Endothelial cell of umbilical vein (primary cell): ENCODE results near the gene C2CD4D. TPM values are rescaled to one million over a fixed set of nuclear protein-coding genes. Genes with fewer than 3 reads are reported as not detected.
A peak's percentile ranks its signal among the peaks of the same experiment; 100 is the strongest.

Experiments used
- BruUV-seq: library from RNA; stranded (reverse); fragments of 400-500 nt; replicated peaks from 2 replicates; lab custom pipeline; 2021; lab: Mats Ljungman, UMichigan
- CTCF ChIA-PET: fragments of 300-600, 350-600 bp; sonication (Branson Sonifier 250); formaldehyde crosslinking; loops from one replicate; lab custom pipeline; 2021; ENCODE audit warnings: antibody characterized with exemption, inconsistent platforms; lab: Charles Lee
- POLR2A ChIA-PET: fragments of 300-600, 350-600 bp; sonication (Branson Sonifier 250); formaldehyde crosslinking; loops from one replicate; lab custom pipeline; 2021; ENCODE audit warnings: antibody characterized with exemption, inconsistent platforms; lab: Charles Lee
- DNase-seq: peaks from one replicate; pipeline ENCODE4 v3.0.0-alpha.2; 2011; ENCODE audit warnings: low read depth, low spot score
- FAIRE-seq: peaks from 2 replicates; lab custom pipeline; 2011; peaks lifted over from hg19 to GRCh38; lab: Jason Lieb, UNC
- H2AFZ ChIP-seq: 2 replicates; pipeline ENCODE4 v1.6.0; 2012; ENCODE audit warnings: low read depth, low read length, control low read depth, inconsistent platforms
- H3K27ac ChIP-seq: 2 replicates; pipeline ENCODE4 v1.5.1; 2011; ENCODE audit warnings: low read depth, mild to moderate bottlenecking, control low read depth, low read length, moderate library complexity; ENCODE audit not compliant: insufficient read depth
- H3K27me3 ChIP-seq, 2 experiments: 2 replicates each; pipeline versions ENCODE4 v1.6.0 to v1.6.1; 2011; ENCODE audit warnings: low read length in 2 of 2, mixed read lengths in 1 of 2; ENCODE audit not compliant: control insufficient read depth in 2 of 2, insufficient read depth in 2 of 2
- H3K36me3 ChIP-seq, 2 experiments: 2 replicates in 1 of 2; 3 replicates in 1 of 2; pipeline ENCODE4 v1.5.1; 2011; ENCODE audit warnings: low read length in 2 of 2, mild to moderate bottlenecking in 1 of 2, moderate library complexity in 1 of 2; ENCODE audit not compliant: control insufficient read depth in 2 of 2, insufficient read depth in 2 of 2; ENCODE audit errors: extremely low read depth in 1 of 2
- H3K4me1 ChIP-seq: 3 replicates; pipeline ENCODE4 v1.5.1; 2011; ENCODE audit warnings: mild to moderate bottlenecking, low read length; ENCODE audit not compliant: control insufficient read depth, insufficient read depth; ENCODE audit errors: extremely low read depth
- H3K4me2 ChIP-seq: 2 replicates; pipeline ENCODE4 v1.6.1; 2011; ENCODE audit warnings: low read length, control low read depth, mixed read lengths; ENCODE audit not compliant: insufficient read depth
- H3K4me3 ChIP-seq, 3 experiments: fragments of 200-600 bp in 1 of 3; sonication (generic), shearing (Covaris generic) in 1 of 3; replicated peaks in 1 of 3; 2 replicates each; pipeline ENCODE4 v1.5.1; 2011 to 2016; ENCODE audit warnings: control low read depth in 3 of 3, low read length in 3 of 3, mild to moderate bottlenecking in 2 of 3, inconsistent platforms in 1 of 3, low read depth in 1 of 3, moderate library complexity in 1 of 3; ENCODE audit not compliant: insufficient read depth in 1 of 3
- H3K79me2 ChIP-seq: 2 replicates; pipeline ENCODE4 v1.6.0; 2012; ENCODE audit warnings: low read length, inconsistent platforms; ENCODE audit not compliant: control insufficient read depth, insufficient read depth
- H3K9ac ChIP-seq: replicated peaks from 2 replicates; pipeline ENCODE3; 2011; ENCODE audit warnings: low read length, control low read depth; ENCODE audit not compliant: insufficient read depth; ENCODE audit errors: extremely low read depth
- H3K9me1 ChIP-seq: replicated peaks from 3 replicates; pipeline ENCODE4 v1.6.0; 2011; ENCODE audit warnings: mild to moderate bottlenecking, low read length; ENCODE audit not compliant: control insufficient read depth, insufficient read depth; ENCODE audit errors: extremely low read depth
- H3K9me3 ChIP-seq: replicated peaks from 2 replicates; pipeline ENCODE4 v1.5.1; 2012; ENCODE audit warnings: low read length, inconsistent platforms; ENCODE audit not compliant: control insufficient read depth, insufficient read depth
- H4K20me1 ChIP-seq: replicated peaks from 2 replicates; pipeline ENCODE3; 2011; ENCODE audit warnings: mild to moderate bottlenecking, low read length; ENCODE audit not compliant: control insufficient read depth, insufficient read depth; ENCODE audit errors: extremely low read depth
- CTCF ChIP-seq, 2 donors: IDR thresholded peaks; 1 replicate in 1 of 2; 2 replicates in 1 of 2; pipeline ENCODE4 v1.5.1; 2011; ENCODE audit warnings: low read length in 2 of 2, mild to moderate bottlenecking in 2 of 2, moderate library complexity in 2 of 2, control low read depth in 1 of 2, inconsistent platforms in 1 of 2, low read depth in 1 of 2; ENCODE audit not compliant: insufficient read depth in 1 of 2; ENCODE audit errors: extremely low read depth in 1 of 2
- EZH2 ChIP-seq: IDR thresholded peaks from 2 replicates; pipeline ENCODE4 v1.6.1; 2012; ENCODE audit warnings: borderline replicate concordance, low read depth, mild to moderate bottlenecking, moderate library complexity, low read length, inconsistent platforms; ENCODE audit not compliant: severe bottlenecking
- FOS ChIP-seq: IDR thresholded peaks from 2 replicates; pipeline ENCODE4 v1.6.1; 2011; ENCODE audit warnings: mild to moderate bottlenecking, low read length, moderate library complexity, borderline replicate concordance; ENCODE audit not compliant: insufficient read depth
- GATA2 ChIP-seq: IDR thresholded peaks from 2 replicates; pipeline ENCODE4 v1.7.0; 2011; ENCODE audit warnings: low read depth, mild to moderate bottlenecking, moderate library complexity, mixed read lengths, low read length; ENCODE audit not compliant: insufficient read length, insufficient read depth
- JUN ChIP-seq: IDR thresholded peaks from 2 replicates; pipeline ENCODE4 v1.6.1; 2011; ENCODE audit warnings: borderline replicate concordance, low read depth; ENCODE audit not compliant: insufficient read length, insufficient read depth
- MAX ChIP-seq: IDR thresholded peaks from 2 replicates; pipeline ENCODE4 v1.6.1; 2011; ENCODE audit not compliant: insufficient read depth, insufficient read length
- MYC ChIP-seq: IDR thresholded peaks from one replicate; pipeline ENCODE4 v1.6.1; 2011; ENCODE audit warnings: mild to moderate bottlenecking, low read depth, low read length
- POLR2A ChIP-seq: IDR thresholded peaks from 2 replicates; pipeline ENCODE4 v1.6.1; 2012; ENCODE audit warnings: low read depth, mild to moderate bottlenecking, control low read depth, low read length
- POLR2AphosphoS5 ChIP-seq: IDR thresholded peaks from 2 replicates; pipeline ENCODE4 v1.6.1; 2012; ENCODE audit warnings: low read depth, mild to moderate bottlenecking, control low read depth, low read length, moderate library complexity; ENCODE audit not compliant: insufficient read depth
- dilution Hi-C: fragments of 300-500 bp; cut with MboI; formaldehyde crosslinking; loops from one replicate; pipeline ENCODE4 v1.15.0; 2019; ENCODE audit warnings: low sequenced_read_pairs; ENCODE audit not compliant: extremely low pct_ligation_motif_present
- intact Hi-C: fragments of 100-400 bp; cut with micrococcal nuclease; formaldehyde crosslinking; loops from one replicate; pipeline ENCODE4 v1.10.0; 2022
- polyA plus RNA-seq, 4 experiments: library from polyadenylated mRNA; depleted of rRNA in 3 of 4; stranded (reverse) in 3 of 4; unstranded in 1 of 4; fragments of >200 nt; gene quantifications; 2 replicates each; pipeline versions ENCODE4 v1.2.1 to v1.2.3, GENCODE V29; 2011 to 2012; ENCODE audit warnings: missing spikeins in 1 of 4
- total RNA-seq: library from RNA; stranded (reverse); gene quantifications from 2 replicates; pipeline ENCODE4 v1.2.3, GENCODE V29; 2021

The C2CD4D gene
- total and polyA plus RNA-seq, 2 donors (not counting 3 experiments of a cell fraction or from before 2014, with no cell fraction given), result not detected

- Histone ChIP-seq H3K4me1 (peaks cover 15% of the 10 kb centered on the region), H2AFZ (no peak overlapping the region), H3K4me2 (no peak overlapping the region), H3K79me2 (no peaks in the 10 kb centered on the region), H4K20me1 (no peaks in the 10 kb centered on the region), H3K9me1 (no peaks in the 10 kb centered on the region), H3K27ac (no peak overlapping the region), H3K9me3 (no peaks in the 10 kb centered on the region), H3K9ac (no peak overlapping the region), H3K36me3 (no peaks in the 10 kb centered on the region), H3K27me3 (no peaks in the 10 kb centered on the region), H3K4me3 (no peak overlapping the region)
- POLR2A ChIA-PET, result no interaction called here
- intact Hi-C loops (loop anchor here (1.0 kb wide), 4 partner anchors 45 to 112 kb away; no protein-coding TSS in a partner anchor), dilution Hi-C loops (no loop called here)
- CTCF ChIA-PET, result interaction anchor here (0.6 to 8.2 kb wide), 12 partner anchors 11 to 112 kb away, joined by 3 to 128 read pairs (median 4); partner anchors contain the start of gene THEM4
- DNase-seq, result peak; percentile 28
- FAIRE-seq, result no peak
- TF ChIP-seq POLR2A (no peak), CTCF (IDR thresholded peaks at IDR 0.05; ENCODE audit: extremely low read depth in 1 of 2, insufficient read depth in 1 of 2, low read depth in 1 of 2, low read length in 2 of 2) (peak; percentile 20 to 22)
- no TSS peak for BruUV-seq
Measured at GRCh38 chr1:151888972-151889570, 49.5 kb upstream of the C2CD4D start.

- CTCF ChIA-PET, result interaction anchor here (1.0 to 8.2 kb wide), 6 partner anchors 12 to 114 kb away, joined by 3 to 128 read pairs (median 8); partner anchors contain the start of gene THEM4
- Histone ChIP-seq H3K27ac (peak overlapping the region; percentile 60), H3K4me3 (no peak overlapping the region), H3K27me3 (no peaks in the 10 kb centered on the region), H3K4me1 (peaks cover 11% of the 10 kb centered on the region), H3K36me3 (no peaks in the 10 kb centered on the region), H3K9ac (no peak overlapping the region), H4K20me1 (no peaks in the 10 kb centered on the region), H3K9me1 (no peaks in the 10 kb centered on the region), H3K4me2 (peak overlapping the region; percentile 36), H3K9me3 (no peaks in the 10 kb centered on the region), H3K79me2 (no peaks in the 10 kb centered on the region), H2AFZ (no peak overlapping the region)
- TF ChIP-seq FOS (peak; percentile 84), POLR2A (no peak), EZH2 (no peak), MAX (no peak), GATA2 (no peak), CTCF (IDR thresholded peaks at IDR 0.05; ENCODE audit: extremely low read depth in 1 of 2, insufficient read depth in 1 of 2, low read depth in 1 of 2, low read length in 2 of 2) (no peak), POLR2AphosphoS5 (peak; percentile 72), MYC (no peak), JUN (peak; percentile 76)
- POLR2A ChIA-PET, result interaction anchor here (0.5 kb wide), 1 partner anchor 379 kb away, joined by 5 read pairs; no protein-coding TSS in a partner anchor
- intact Hi-C loops (loop anchor here (1.0 kb wide), 1 partner anchor 22 kb away; the partner anchor contains the start of gene THEM4), dilution Hi-C loops (no loop called here)
- FAIRE-seq, result peak; percentile 76
- peak; percentile 77 for DNase-seq
- BruUV-seq, result no TSS peak
Measured at GRCh38 chr1:151887028-151887427, 47.4 kb upstream of the C2CD4D start.
